GM18502 (cell line): ENCODE results near the gene CEP290.
A peak's percentile ranks its signal among the peaks of the same experiment; 100 is the strongest.
"Not testable (repeated sequence)": the region's sequence is repeated elsewhere in the genome, so short reads cannot be mapped to it uniquely, and the experiment has no call there.

Source experiments
- ATAC-seq: cut with Tn5 transposase; IDR thresholded peaks from one replicate; pipeline ENCODE4 v1.9.1; 2021; ENCODE audit warnings: mild to moderate bottlenecking; ENCODE audit not compliant: unreplicated experiment, poor library complexity

The CEP290 gene

DNA sequence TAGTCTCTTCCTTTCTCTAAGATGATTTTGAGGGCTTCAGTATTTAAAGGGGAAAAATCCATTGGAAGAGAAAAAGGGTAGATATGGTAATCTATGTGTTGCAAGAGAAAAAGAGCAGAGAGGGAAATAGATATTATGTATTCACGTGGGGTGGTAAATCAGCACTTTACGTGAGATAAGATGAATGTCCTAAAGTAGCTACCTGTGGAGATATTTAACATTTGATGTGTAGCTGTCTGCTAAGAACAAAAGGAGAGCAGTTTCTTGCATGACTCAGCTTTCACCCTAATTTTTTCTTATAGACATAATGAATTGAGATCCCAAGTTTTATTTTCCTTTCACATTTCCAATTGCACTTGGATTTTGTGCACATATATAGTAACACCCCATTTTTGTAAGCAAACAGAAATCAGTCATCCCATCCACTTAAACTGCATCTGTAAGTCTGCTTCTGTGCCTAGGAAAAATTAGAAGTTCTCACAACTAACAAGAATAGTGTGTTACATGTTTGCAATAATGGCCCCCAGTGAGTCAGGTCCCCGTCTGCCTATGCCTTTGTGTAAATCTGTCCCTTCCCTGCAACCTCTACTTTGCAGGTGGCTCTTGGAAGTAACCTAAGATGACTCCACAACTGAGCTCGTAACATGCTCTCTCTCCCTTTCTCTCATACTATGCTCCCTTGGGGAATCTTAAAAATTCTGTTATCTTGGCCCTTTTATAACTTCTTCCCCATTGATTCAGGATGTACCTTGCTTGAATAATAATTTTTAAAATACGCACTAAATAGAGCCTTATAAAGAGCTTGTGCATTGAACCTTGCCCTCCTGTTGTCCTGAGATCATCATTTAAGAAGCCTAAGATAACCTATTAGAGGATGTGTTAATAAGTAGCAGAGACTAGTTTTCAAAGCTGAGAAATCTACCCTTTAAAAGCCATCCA, 3.9 kb upstream of the CEP290 start:
- ATAC-seq, result no peak

GRCh38 chr12:88144546-88145468, 2.9 kb upstream of the CEP290 start:
- no peak for ATAC-seq

- ATAC-seq, result no peak
Observed at GRCh38 chr12:88144037-88144436, 2.1 kb upstream of the CEP290 start.

GRCh38 chr12:88142610-88142991, 713 bp upstream of the CEP290 start:
- ATAC-seq, result peak; percentile 7

GRCh38 chr12:88141425-88141773, 489 bp downstream of the CEP290 start:
- ATAC-seq, result no peak

GRCh38 chr12:88139711-88140110, 2.2 kb downstream of the CEP290 start:
- ATAC-seq, result not testable (repeated sequence)

DNA sequence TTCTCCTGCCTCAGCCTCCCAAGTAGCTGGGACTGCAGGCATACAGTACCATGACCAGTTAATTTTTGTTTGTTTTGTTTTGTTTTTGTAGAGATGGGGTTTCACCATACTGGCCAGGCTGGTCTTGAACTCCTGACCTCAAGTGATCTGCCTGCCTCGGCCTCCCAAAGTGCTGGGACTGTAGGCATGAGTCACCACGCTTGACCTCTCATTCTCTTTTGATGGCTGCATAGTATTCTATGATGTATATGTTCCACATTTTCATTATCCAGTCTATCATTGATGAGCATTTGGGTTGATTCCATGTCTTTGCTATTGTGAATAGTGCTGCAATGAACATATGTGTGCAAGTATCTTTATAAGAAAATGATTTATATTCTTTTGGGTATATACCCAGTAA, 8.7 kb downstream of the CEP290 start:
- ATAC-seq, result not testable (repeated sequence)

GRCh38 chr12:88132392-88132791, 9.5 kb downstream of the CEP290 start:
- ATAC-seq, result no peak

GRCh38 chr12:88127855-88128254, 14.0 kb downstream of the CEP290 start:
- no peak for ATAC-seq

DNA sequence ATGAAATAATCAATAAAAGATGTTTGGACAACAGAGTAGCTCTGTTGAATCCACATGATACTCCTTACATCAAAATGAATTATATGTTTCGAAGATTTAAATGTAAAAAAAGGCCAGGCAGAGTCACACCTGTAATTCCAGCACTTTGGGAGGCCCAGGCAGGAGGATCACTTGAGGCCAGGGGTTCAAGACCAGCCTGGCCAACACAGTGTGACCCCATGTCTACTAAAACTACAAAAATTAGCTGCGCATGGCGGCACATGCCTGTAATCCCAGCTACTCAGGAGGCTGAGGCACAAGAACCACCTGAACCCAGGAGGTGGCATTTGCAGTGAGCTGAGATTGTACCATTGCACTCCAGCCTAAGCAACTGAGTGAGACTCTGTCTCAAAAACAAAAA, 14.8 kb downstream of the CEP290 start:
- no peak for ATAC-seq

DNA sequence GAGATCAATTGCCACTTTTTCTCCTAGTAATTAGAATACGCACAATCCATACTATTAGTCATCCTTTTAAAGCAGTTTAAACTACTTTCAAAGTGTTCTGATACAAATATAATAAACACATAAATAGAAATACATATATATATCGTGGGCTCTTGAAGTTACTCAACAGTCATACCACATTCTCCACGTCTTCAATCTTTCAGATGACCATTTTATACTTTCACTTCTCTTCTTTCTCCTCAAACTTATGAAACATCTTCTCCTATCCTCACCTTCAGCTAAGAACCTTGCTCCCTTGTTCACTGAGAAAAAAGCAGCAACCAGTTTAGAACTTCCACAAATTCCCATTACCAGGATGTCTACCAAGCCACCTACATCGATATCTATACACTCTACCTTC, 19.2 kb downstream of the CEP290 start:
- ATAC-seq, result peak; percentile 52

GRCh38 chr12:88113871-88114270, 28.0 kb downstream of the CEP290 start:
- no peak for ATAC-seq

- ATAC-seq, result peak; percentile 59
Observed at GRCh38 chr12:88111074-88111652, 30.7 kb downstream of the CEP290 start.

- ATAC-seq, result no peak
Observed at GRCh38 chr12:88108021-88108420, 33.9 kb downstream of the CEP290 start.

DNA sequence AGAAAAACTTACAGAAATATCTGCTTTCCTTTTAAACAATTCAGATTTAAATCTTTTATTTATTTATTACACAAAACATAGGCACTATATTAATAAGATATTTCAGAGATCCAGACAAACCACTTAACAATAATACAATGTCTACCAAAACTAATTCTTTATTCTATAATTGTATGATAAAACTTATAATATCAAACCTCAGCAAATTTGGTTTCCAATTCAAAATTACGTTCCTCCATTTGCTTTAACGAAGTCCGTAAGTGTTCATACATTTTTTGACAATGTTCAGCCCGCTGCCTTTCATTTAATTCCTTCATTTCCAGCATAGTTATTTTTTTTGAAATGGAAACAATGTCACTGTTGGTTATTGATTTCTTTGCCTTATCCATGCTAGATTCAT, 48.3 kb downstream of the CEP290 start:
- no peak for ATAC-seq

DNA sequence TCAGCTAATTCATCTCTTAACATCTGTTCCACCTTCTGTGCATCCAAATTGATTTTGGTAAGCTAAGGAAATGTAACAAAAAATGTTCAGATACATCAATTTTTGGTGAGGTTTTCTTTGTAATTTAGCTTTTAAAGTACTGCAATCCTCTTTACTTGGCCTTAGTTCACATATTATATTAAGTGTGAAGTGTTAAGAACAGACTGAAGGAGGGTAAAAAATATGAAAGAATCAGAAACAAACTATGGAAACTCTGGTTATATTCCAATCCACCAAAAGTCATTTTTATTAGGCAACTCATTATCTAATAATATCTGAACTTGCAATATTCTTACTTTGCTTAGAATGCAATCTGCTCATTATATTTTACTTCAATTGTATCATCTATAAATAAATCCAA, 49.1 kb downstream of the CEP290 start:
- no peak for ATAC-seq

GRCh38 chr12:88084210-88084609, 57.7 kb downstream of the CEP290 start:
- ATAC-seq, result no peak

- ATAC-seq, result no peak
Observed at GRCh38 chr12:88083634-88084033, 58.3 kb downstream of the CEP290 start.

GRCh38 chr12:88081247-88081646, 60.6 kb downstream of the CEP290 start:
- ATAC-seq, result no peak

GRCh38 chr12:88067301-88067700, 74.6 kb downstream of the CEP290 start:
- ATAC-seq, result no peak

DNA sequence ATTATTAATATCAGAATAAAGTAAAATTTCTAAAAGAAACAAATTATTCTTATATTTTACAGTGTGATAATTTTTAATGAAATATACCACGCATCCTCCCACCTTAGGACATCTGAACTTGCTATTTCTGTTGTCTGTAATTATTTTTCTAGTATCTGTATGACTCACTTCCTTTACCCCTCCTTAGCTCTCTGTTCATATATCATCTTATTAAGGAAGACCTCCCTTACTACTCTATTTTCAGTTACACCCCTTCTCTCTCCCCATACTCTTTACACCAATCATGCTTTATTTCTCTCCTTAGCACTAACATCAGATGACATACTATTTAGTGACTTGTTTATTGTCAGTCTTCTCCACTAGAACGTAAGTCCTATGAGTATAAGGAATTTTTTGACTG, 78.5 kb downstream of the CEP290 start:
- peak; percentile 92 for ATAC-seq
